Endodermal cell (in vitro differentiated cells): ENCODE results near the gene GPHN. TPM values are rescaled to one million over a fixed set of nuclear protein-coding genes. Genes with fewer than 3 reads are reported as not detected.
"Not testable (repeated sequence)": the region's sequence is repeated elsewhere in the genome, so short reads cannot be mapped to it uniquely, and the experiment has no call there.

Source experiments
- DNase-seq: peaks from one replicate; pipeline ENCODE4 v3.0.0-alpha.2; 2017
- H3K27ac ChIP-seq: 2 replicates; pipeline ENCODE4 v1.5.1; 2013; ENCODE audit warnings: mild to moderate bottlenecking, low read depth, low read length, moderate library complexity
- H3K27me3 ChIP-seq: 2 replicates; pipeline ENCODE4 v1.6.1; 2013; ENCODE audit warnings: mild to moderate bottlenecking, low read length, moderate library complexity; ENCODE audit not compliant: insufficient read depth, control insufficient read depth, poor library complexity, severe bottlenecking
- H3K36me3 ChIP-seq: 2 replicates; pipeline ENCODE4 v1.7.0; 2013; ENCODE audit warnings: mild to moderate bottlenecking, low read length, moderate library complexity; ENCODE audit not compliant: control insufficient read depth, insufficient read depth
- H3K4me1 ChIP-seq: one replicate; pipeline ENCODE4 v1.7.0; 2013; ENCODE audit warnings: low read length; ENCODE audit not compliant: control insufficient read depth, insufficient read depth
- H3K4me3 ChIP-seq: 2 replicates; pipeline ENCODE4 v1.5.1; 2013; ENCODE audit warnings: mild to moderate bottlenecking, low read length, moderate library complexity
- H3K9ac ChIP-seq: 2 replicates; pipeline ENCODE4 v1.6.1; 2013; ENCODE audit warnings: mild to moderate bottlenecking, low read length, moderate library complexity; ENCODE audit not compliant: poor library complexity, severe bottlenecking; ENCODE audit errors: extremely low read depth
- H3K9me3 ChIP-seq: 2 replicates; pipeline ENCODE4 v1.6.1; 2013; ENCODE audit warnings: mild to moderate bottlenecking, low read length, moderate library complexity; ENCODE audit not compliant: control insufficient read depth
- H3K27ac Mint-ChIP-seq: 2 replicates; pipeline ENCODE4 v1.8.0; 2020; ENCODE audit warnings: mixed read lengths
- H3K27me3 Mint-ChIP-seq: 2 replicates; pipeline ENCODE4 v1.8.0; 2021; ENCODE audit warnings: mild to moderate bottlenecking, mixed read lengths; ENCODE audit not compliant: insufficient read depth
- H3K36me3 Mint-ChIP-seq: 2 replicates; pipeline ENCODE4 v1.8.0; 2020; ENCODE audit warnings: low read depth, mixed read lengths
- H3K4me1 Mint-ChIP-seq: 2 replicates; pipeline ENCODE4 v1.8.0; 2020; ENCODE audit warnings: mixed read lengths
- H3K4me3 Mint-ChIP-seq: 2 replicates; pipeline ENCODE4 v1.8.0; 2020; ENCODE audit warnings: mild to moderate bottlenecking, moderate library complexity, mixed read lengths
- H3K9me3 Mint-ChIP-seq: 2 replicates; pipeline ENCODE4 v1.8.0; 2020; ENCODE audit warnings: mild to moderate bottlenecking, mixed read lengths
- CTCF ChIP-seq: fragments of 200-600 bp; sonication (generic); conservative IDR thresholded peaks from 2 replicates; pipeline ENCODE4 v1.5.0; 2021; ENCODE audit warnings: antibody characterized with exemption, mild to moderate bottlenecking
- WGBS, 2 experiments: methylation state at CpG; one replicate each; pipeline versions ENCODE4 v1.1.5 to v1.1.7; 2013; ENCODE audit warnings: missing lambda C conversion rate in 2 of 2, mixed read lengths in 1 of 2; ENCODE audit not compliant: insufficient coverage in 1 of 2, insufficient read length in 1 of 2; 5-methylcytosine and 5-hydroxymethylcytosine counted together
- total RNA-seq, 2 donors: library from RNA; stranded (reverse); fragmentation: NEBNext Ultra II Directional in 1 of 2; extraction: Animal tissue kit (Norgen Biotek cat#: 25700) in 1 of 2; gene quantifications; 2 replicates in 1 of 2; 3 replicates in 1 of 2; pipeline ENCODE4 v1.2.1, GENCODE V29; 2021

Gene GPHN
- total RNA-seq, 2 donors from 2014 or later = 12.4 to 15.0 TPM

GRCh38 chr14:66540038-66540437 lies 32.1 kb downstream of the GPHN start:
- no peak overlapping the region for H3K4me3 Mint-ChIP-seq
- no peak for TF ChIP-seq CTCF
- 94% methylated on average over 1 of the region's 1 CpG; no CpG with 5 or more reads in 1 of the 2 experiments for WGBS, 2 experiments
- no peaks in the 10 kb centered on the region for H3K4me1 ChIP-seq
- H3K27ac ChIP-seq = no peak overlapping the region
- H3K27me3 Mint-ChIP-seq = no peaks in the 10 kb centered on the region
- DNase-seq = no peak
- H3K27ac Mint-ChIP-seq = no peak overlapping the region
- H3K27me3 ChIP-seq = no peaks in the 10 kb centered on the region
- no peaks in the 10 kb centered on the region for H3K36me3 ChIP-seq
- H3K9ac ChIP-seq = no peak overlapping the region
- H3K9me3 Mint-ChIP-seq = peaks cover 4% of the 10 kb centered on the region
- H3K4me1 Mint-ChIP-seq = peaks cover 5% of the 10 kb centered on the region
- no peak overlapping the region for H3K4me3 ChIP-seq
- H3K9me3 ChIP-seq = peaks cover 17% of the 10 kb centered on the region
- no peaks in the 10 kb centered on the region for H3K36me3 Mint-ChIP-seq

GRCh38 chr14:66541627-66542026 lies 33.7 kb downstream of the GPHN start:
- Mint-ChIP-seq H3K4me1 (peaks cover 5% of the 10 kb centered on the region), H3K36me3 (no peaks in the 10 kb centered on the region), H3K27ac (no peak overlapping the region), H3K9me3 (peaks cover 12% of the 10 kb centered on the region), H3K27me3 (no peaks in the 10 kb centered on the region), H3K4me3 (no peak overlapping the region)
- WGBS, 2 experiments = 94 to 100% methylated on average over 2 of the region's 3 CpGs
- Histone ChIP-seq H3K4me3 (no peak overlapping the region), H3K36me3 (no peaks in the 10 kb centered on the region), H3K4me1 (no peaks in the 10 kb centered on the region), H3K27ac (no peak overlapping the region), H3K9ac (no peak overlapping the region), H3K9me3 (peaks cover 17% of the 10 kb centered on the region), H3K27me3 (no peaks in the 10 kb centered on the region)
- no peak for TF ChIP-seq CTCF
- no peak for DNase-seq

GRCh38 chr14:66543996-66544395 lies 36.0 kb downstream of the GPHN start:
- no peaks in the 10 kb centered on the region for H3K36me3 ChIP-seq
- Mint-ChIP-seq H3K4me1 (peaks cover 2% of the 10 kb centered on the region), H3K27ac (no peak overlapping the region), H3K9me3 (peaks cover 21% of the 10 kb centered on the region), H3K27me3 (no peaks in the 10 kb centered on the region), H3K4me3 (no peak overlapping the region), H3K36me3 (peaks cover 5% of the 10 kb centered on the region)
- 79 to 88% methylated on average over 2 of the region's 2 CpGs for WGBS, 2 experiments
- H3K9ac ChIP-seq = no peak overlapping the region
- H3K27me3 ChIP-seq = no peaks in the 10 kb centered on the region
- H3K27ac ChIP-seq = no peak overlapping the region
- H3K4me1 ChIP-seq = no peaks in the 10 kb centered on the region
- no peak for DNase-seq
- no peak for TF ChIP-seq CTCF
- peak overlapping the region; percentile 25 for H3K4me3 ChIP-seq
- peaks cover 30% of the 10 kb centered on the region for H3K9me3 ChIP-seq

GRCh38 chr14:66545191-66545590 lies 37.2 kb downstream of the GPHN start:
- no CpG with 5 or more reads among the region's 32 CpGs for WGBS, 2 experiments
- H3K4me1 Mint-ChIP-seq, H3K27ac ChIP-seq: not testable (repeated sequence)

GRCh38 chr14:66545751-66546150 lies 37.8 kb downstream of the GPHN start:
- not testable (repeated sequence) for H3K36me3 ChIP-seq, H3K36me3 Mint-ChIP-seq, H3K27ac ChIP-seq, H3K27me3 Mint-ChIP-seq, H3K4me1 ChIP-seq, H3K4me3 ChIP-seq, H3K4me3 Mint-ChIP-seq, DNase-seq, H3K27me3 ChIP-seq, H3K4me1 Mint-ChIP-seq, H3K27ac Mint-ChIP-seq, H3K9ac ChIP-seq
- H3K9me3 ChIP-seq = peaks cover 30% of the 10 kb centered on the region
- H3K9me3 Mint-ChIP-seq = peaks cover 21% of the 10 kb centered on the region
- WGBS, 2 experiments = 95 to 97% methylated on average over 11 to 23 of the region's 32 CpGs

More at GRCh38 chr14:66545191-66545590, 37.2 kb downstream of the GPHN start:
- not testable (repeated sequence) for H3K36me3 ChIP-seq, H3K4me1 ChIP-seq, H3K27me3 ChIP-seq, H3K36me3 Mint-ChIP-seq, H3K27ac Mint-ChIP-seq, H3K9ac ChIP-seq, H3K4me3 ChIP-seq, DNase-seq, H3K27me3 Mint-ChIP-seq, H3K4me3 Mint-ChIP-seq
- peaks cover 30% of the 10 kb centered on the region for H3K9me3 ChIP-seq
- H3K9me3 Mint-ChIP-seq = peaks cover 21% of the 10 kb centered on the region
